ENCODE data around the gene ZNF423. TPM values are rescaled to one million over a fixed set of nuclear protein-coding genes. Genes with fewer than 3 reads are reported as not detected.
A peak's percentile ranks its signal among the peaks of the same experiment; 100 is the strongest.

Gene ZNF423
- total and polyA plus RNA-seq, 2 of the 13 experiments (the other 11 are each of a cell fraction or from before 2014, with no cell fraction given) = 0.07 to 0.31 TPM

DNA sequence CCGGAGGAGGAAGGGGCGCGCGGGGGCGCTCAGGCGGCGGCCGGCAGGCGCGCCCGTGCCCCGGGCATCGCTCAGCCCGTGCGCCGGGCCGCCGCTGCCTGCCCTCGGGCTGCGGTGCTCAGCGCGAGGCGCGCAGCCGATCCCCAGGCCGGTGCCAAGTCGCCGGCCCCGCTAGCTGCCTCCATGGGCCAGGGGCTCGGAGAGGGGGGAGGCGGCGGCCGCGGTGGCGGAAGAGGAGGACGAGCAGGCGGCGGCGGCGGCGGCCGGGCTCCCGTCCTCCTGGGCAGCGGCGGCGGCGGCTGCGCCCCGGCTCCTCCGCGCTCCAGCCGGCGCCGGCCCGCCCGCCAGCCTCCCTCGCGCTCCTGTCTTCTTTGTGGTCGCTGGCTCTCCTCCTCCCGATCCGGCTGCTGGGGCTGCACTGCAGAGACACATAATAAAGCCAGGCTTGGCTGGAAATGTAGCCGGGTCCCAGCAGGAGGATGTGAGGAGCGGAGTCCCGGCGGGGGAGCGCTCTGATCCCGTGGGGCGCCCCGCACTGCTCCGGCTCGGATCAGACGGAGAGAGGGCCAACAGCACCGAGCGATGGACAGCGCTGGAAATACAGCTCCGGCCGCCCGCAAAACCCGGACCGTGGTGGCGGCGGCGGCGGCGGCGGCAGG, 889 bp upstream of the ZNF423 start (continued):
- TF ChIP-seq, protein P1, sequence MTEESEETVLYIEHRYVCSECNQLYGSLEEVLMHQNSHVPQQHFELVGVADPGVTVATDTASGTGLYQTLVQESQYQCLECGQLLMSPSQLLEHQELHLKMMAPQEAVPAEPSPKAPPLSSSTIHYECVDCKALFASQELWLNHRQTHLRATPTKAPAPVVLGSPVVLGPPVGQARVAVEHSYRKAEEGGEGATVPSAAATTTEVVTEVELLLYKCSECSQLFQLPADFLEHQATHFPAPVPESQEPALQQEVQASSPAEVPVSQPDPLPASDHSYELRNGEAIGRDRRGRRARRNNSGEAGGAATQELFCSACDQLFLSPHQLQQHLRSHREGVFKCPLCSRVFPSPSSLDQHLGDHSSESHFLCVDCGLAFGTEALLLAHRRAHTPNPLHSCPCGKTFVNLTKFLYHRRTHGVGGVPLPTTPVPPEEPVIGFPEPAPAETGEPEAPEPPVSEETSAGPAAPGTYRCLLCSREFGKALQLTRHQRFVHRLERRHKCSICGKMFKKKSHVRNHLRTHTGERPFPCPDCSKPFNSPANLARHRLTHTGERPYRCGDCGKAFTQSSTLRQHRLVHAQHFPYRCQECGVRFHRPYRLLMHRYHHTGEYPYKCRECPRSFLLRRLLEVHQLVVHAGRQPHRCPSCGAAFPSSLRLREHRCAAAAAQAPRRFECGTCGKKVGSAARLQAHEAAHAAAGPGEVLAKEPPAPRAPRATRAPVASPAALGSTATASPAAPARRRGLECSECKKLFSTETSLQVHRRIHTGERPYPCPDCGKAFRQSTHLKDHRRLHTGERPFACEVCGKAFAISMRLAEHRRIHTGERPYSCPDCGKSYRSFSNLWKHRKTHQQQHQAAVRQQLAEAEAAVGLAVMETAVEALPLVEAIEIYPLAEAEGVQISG (CRISPR knock-in tag; IDR thresholded peaks at IDR 0.05) = no peak
- TF ChIP-seq RNF2 (conservative IDR thresholded peaks at IDR 0.05; ENCODE audit: low read depth) (peak; percentile 81; the same call in 1 of the 2 replicates), ZNF430 (CRISPR knock-in tag; IDR thresholded peaks at IDR 0.05) (no peak), ZNF496 (CRISPR knock-in tag; IDR thresholded peaks at IDR 0.05; ENCODE audit: insufficient replicate concordance) (no peak), TGIF2 (CRISPR knock-in tag; IDR thresholded peaks at IDR 0.05) (no peak)
- TF ChIP-seq, protein P2, sequence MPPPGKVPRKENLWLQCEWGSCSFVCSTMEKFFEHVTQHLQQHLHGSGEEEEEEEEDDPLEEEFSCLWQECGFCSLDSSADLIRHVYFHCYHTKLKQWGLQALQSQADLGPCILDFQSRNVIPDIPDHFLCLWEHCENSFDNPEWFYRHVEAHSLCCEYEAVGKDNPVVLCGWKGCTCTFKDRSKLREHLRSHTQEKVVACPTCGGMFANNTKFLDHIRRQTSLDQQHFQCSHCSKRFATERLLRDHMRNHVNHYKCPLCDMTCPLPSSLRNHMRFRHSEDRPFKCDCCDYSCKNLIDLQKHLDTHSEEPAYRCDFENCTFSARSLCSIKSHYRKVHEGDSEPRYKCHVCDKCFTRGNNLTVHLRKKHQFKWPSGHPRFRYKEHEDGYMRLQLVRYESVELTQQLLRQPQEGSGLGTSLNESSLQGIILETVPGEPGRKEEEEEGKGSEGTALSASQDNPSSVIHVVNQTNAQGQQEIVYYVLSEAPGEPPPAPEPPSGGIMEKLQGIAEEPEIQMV (CRISPR knock-in tag; IDR thresholded peaks at IDR 0.05; ENCODE audit: low read depth) = no peak; the same call in 1 of the 2 replicates
- TF ChIP-seq, protein P3, sequence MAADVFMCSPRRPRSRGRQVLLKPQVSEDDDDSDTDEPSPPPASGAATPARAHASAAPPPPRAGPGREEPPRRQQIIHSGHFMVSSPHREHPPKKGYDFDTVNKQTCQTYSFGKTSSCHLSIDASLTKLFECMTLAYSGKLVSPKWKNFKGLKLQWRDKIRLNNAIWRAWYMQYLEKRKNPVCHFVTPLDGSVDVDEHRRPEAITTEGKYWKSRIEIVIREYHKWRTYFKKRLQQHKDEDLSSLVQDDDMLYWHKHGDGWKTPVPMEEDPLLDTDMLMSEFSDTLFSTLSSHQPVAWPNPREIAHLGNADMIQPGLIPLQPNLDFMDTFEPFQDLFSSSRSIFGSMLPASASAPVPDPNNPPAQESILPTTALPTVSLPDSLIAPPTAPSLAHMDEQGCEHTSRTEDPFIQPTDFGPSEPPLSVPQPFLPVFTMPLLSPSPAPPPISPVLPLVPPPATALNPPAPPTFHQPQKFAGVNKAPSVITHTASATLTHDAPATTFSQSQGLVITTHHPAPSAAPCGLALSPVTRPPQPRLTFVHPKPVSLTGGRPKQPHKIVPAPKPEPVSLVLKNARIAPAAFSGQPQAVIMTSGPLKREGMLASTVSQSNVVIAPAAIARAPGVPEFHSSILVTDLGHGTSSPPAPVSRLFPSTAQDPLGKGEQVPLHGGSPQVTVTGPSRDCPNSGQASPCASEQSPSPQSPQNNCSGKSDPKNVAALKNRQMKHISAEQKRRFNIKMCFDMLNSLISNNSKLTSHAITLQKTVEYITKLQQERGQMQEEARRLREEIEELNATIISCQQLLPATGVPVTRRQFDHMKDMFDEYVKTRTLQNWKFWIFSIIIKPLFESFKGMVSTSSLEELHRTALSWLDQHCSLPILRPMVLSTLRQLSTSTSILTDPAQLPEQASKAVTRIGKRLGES (CRISPR knock-in tag; IDR thresholded peaks at IDR 0.05; ENCODE audit: borderline replicate concordance) = no peak
- TF ChIP-seq, protein P4, sequence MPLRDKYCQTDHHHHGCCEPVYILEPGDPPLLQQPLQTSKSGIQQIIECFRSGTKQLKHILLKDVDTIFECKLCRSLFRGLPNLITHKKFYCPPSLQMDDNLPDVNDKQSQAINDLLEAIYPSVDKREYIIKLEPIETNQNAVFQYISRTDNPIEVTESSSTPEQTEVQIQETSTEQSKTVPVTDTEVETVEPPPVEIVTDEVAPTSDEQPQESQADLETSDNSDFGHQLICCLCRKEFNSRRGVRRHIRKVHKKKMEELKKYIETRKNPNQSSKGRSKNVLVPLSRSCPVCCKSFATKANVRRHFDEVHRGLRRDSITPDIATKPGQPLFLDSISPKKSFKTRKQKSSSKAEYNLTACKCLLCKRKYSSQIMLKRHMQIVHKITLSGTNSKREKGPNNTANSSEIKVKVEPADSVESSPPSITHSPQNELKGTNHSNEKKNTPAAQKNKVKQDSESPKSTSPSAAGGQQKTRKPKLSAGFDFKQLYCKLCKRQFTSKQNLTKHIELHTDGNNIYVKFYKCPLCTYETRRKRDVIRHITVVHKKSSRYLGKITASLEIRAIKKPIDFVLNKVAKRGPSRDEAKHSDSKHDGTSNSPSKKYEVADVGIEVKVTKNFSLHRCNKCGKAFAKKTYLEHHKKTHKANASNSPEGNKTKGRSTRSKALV (CRISPR knock-in tag; IDR thresholded peaks at IDR 0.05) = peak; percentile 99
- TF ChIP-seq, protein P5, sequence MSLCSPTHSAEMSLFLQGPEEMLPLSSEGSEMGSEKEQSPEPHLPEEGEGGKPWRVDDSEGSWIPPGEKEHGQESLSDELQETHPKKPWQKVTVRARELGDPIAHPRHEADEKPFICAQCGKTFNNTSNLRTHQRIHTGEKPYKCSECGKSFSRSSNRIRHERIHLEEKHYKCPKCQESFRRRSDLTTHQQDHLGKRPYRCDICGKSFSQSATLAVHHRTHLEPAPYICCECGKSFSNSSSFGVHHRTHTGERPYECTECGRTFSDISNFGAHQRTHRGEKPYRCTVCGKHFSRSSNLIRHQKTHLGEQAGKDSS (CRISPR knock-in tag; IDR thresholded peaks at IDR 0.05; ENCODE audit: borderline replicate concordance, low read depth) = 0 out of 2 replicates have a peak, but pooled peaks have one; percentile 47
- TF ChIP-seq, protein P6, sequence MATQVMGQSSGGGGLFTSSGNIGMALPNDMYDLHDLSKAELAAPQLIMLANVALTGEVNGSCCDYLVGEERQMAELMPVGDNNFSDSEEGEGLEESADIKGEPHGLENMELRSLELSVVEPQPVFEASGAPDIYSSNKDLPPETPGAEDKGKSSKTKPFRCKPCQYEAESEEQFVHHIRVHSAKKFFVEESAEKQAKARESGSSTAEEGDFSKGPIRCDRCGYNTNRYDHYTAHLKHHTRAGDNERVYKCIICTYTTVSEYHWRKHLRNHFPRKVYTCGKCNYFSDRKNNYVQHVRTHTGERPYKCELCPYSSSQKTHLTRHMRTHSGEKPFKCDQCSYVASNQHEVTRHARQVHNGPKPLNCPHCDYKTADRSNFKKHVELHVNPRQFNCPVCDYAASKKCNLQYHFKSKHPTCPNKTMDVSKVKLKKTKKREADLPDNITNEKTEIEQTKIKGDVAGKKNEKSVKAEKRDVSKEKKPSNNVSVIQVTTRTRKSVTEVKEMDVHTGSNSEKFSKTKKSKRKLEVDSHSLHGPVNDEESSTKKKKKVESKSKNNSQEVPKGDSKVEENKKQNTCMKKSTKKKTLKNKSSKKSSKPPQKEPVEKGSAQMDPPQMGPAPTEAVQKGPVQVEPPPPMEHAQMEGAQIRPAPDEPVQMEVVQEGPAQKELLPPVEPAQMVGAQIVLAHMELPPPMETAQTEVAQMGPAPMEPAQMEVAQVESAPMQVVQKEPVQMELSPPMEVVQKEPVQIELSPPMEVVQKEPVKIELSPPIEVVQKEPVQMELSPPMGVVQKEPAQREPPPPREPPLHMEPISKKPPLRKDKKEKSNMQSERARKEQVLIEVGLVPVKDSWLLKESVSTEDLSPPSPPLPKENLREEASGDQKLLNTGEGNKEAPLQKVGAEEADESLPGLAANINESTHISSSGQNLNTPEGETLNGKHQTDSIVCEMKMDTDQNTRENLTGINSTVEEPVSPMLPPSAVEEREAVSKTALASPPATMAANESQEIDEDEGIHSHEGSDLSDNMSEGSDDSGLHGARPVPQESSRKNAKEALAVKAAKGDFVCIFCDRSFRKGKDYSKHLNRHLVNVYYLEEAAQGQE (IDR thresholded peaks at IDR 0.05; ENCODE audit: borderline replicate concordance in 1 of 2, low read depth in 1 of 2, low read length in 2 of 2) = peak in 1 of 2 experiments; percentile 57; a peak in 2 of 4 replicates
- TF ChIP-seq, protein P7, sequence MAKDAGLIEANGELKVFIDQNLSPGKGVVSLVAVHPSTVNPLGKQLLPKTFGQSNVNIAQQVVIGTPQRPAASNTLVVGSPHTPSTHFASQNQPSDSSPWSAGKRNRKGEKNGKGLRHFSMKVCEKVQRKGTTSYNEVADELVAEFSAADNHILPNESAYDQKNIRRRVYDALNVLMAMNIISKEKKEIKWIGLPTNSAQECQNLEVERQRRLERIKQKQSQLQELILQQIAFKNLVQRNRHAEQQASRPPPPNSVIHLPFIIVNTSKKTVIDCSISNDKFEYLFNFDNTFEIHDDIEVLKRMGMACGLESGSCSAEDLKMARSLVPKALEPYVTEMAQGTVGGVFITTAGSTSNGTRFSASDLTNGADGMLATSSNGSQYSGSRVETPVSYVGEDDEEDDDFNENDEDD (CRISPR knock-in tag; IDR thresholded peaks at IDR 0.05; ENCODE audit: borderline replicate concordance) = peak; percentile 23; the same call in 1 of the 2 replicates

Measured in HepG2 (cell line).